Gastrocnemius medialis (tissue), 4 donors: ENCODE data around the gene AFDN. TPM values are rescaled to one million over a fixed set of nuclear protein-coding genes. Genes with fewer than 3 reads are reported as not detected.

ENCODE experiments used
- ATAC-seq, 2 donors: fragments of 150-250 bp; one replicate each; pipeline ENCODE4 v1.9.1; 2016
- DNase-seq, 2 donors: peaks; one replicate each; pipeline ENCODE4 v3.0.0-alpha.2; 2019
- H3K27ac ChIP-seq, 4 donors: fragments of 200-600 bp; sonication (generic); 1 replicate in 1 of 4; 2 replicates in 3 of 4; pipeline ENCODE4 v1.5.1; 2016 to 2018; ENCODE audit warnings: mild to moderate bottlenecking in 2 of 4, moderate library complexity in 1 of 4
- H3K27me3 ChIP-seq, 3 donors: fragments of 200-600 bp; sonication (generic) in 2 of 3; 1 replicate in 1 of 3; 2 replicates in 2 of 3; pipeline versions ENCODE4 v1.5.1 to v1.6.0; 2016 to 2019; ENCODE audit warnings: mild to moderate bottlenecking in 1 of 3, moderate library complexity in 1 of 3
- H3K36me3 ChIP-seq, 2 donors: fragments of 200-600 bp; sonication (generic) in 1 of 2; one replicate each; pipeline ENCODE4 v1.5.1; 2017 to 2018
- H3K4me1 ChIP-seq, 2 donors: fragments of 200-600 bp; sonication (generic) in 1 of 2; one replicate each; pipeline ENCODE4 v1.5.1; 2016 to 2017; ENCODE audit warnings: mild to moderate bottlenecking in 2 of 2
- H3K4me3 ChIP-seq, 4 donors: fragments of 200-600 bp; sonication (generic) in 3 of 4; 1 replicate in 1 of 4; 2 replicates in 3 of 4; pipeline ENCODE4 v1.5.1; 2016 to 2019; ENCODE audit warnings: mild to moderate bottlenecking in 2 of 4
- H3K9me3 ChIP-seq, 3 donors: fragments of 200-600 bp; sonication (generic) in 2 of 3; 1 replicate in 1 of 3; 2 replicates in 2 of 3; pipeline ENCODE4 v1.5.1; 2016 to 2019
- CTCF ChIP-seq, 5 experiments: fragments of 450-650 bp in 3 of 5; fragments of 200-600 bp in 2 of 5; sonication (generic) in 2 of 5; IDR thresholded peaks in 4 of 5; conservative IDR thresholded peaks in 1 of 5; 1 replicate in 4 of 5; 2 replicates in 1 of 5; pipeline ENCODE4 v1.5.1; 2016 to 2019; ENCODE audit warnings: antibody characterized with exemption in 5 of 5, mild to moderate bottlenecking in 3 of 5, moderate library complexity in 3 of 5
- POLR2A ChIP-seq, 2 donors: fragments of 450-650 bp; IDR thresholded peaks; one replicate each; pipeline ENCODE4 v1.6.1; 2017; ENCODE audit warnings: antibody characterized with exemption in 2 of 2, mild to moderate bottlenecking in 2 of 2, moderate library complexity in 2 of 2
- in situ Hi-C, 4 donors: fragments of 200-750 bp; cut with MboI; loops; one replicate each; pipeline versions ENCODE4 v1.15.0 to v1.8.0; 2017; ENCODE audit warnings: low sequenced_read_pairs in 4 of 4
- intact Hi-C: fragments of 100-400 bp; cut with DNase I; formaldehyde crosslinking; loops from one replicate; pipeline ENCODE4 v1.15.1; 2023; ENCODE audit warnings: low total_unique reads
- total RNA-seq, 4 donors: library from RNA; depleted of rRNA; stranded (reverse); fragments of >200 nt; gene quantifications; one replicate each; pipeline versions ENCODE4 v1.1.0 to v1.2.3, GENCODE V29; 2016

The AFDN gene
- total RNA-seq, 4 donors from 2014 or later, result 22.2 to 66.0 (median 30.0) TPM

- Histone ChIP-seq H3K9me3 (no peaks in the 10 kb centered on the region), H3K4me3 (no peak overlapping the region), H3K36me3 (no peaks in the 10 kb centered on the region), H3K27ac (no peak overlapping the region), H3K4me1 (no peaks in the 10 kb centered on the region), H3K27me3 (no peaks in the 10 kb centered on the region)
- DNase-seq, result no peak
- TF ChIP-seq CTCF (IDR thresholded peaks at IDR 0.05 in 4 of 5, conservative IDR thresholded peaks at IDR 0.05 in 1 of 5) (no peak), POLR2A (IDR thresholded peaks at IDR 0.05) (no peak)
- intact Hi-C loops, result no loop called here
- in situ Hi-C loops, result no loop called here
- ATAC-seq, result no peak
These were observed 15.1 kb upstream of the AFDN start for GRCh38 chr6:167811442-167812087.

GRCh38 chr6:167812088-167812487 is 14.6 kb upstream of the AFDN start:
- H3K27ac ChIP-seq, result no peak overlapping the region
- no peaks in the 10 kb centered on the region for H3K27me3 ChIP-seq
- H3K4me3 ChIP-seq, result no peak overlapping the region
- intact Hi-C loops, result no loop called here
- no peaks in the 10 kb centered on the region for H3K9me3 ChIP-seq
- in situ Hi-C loops, result no loop called here
- DNase-seq (no peak), ATAC-seq (no peak)
- TF ChIP-seq POLR2A (IDR thresholded peaks at IDR 0.05), result no peak
- TF ChIP-seq CTCF (IDR thresholded peaks at IDR 0.05 in 4 of 5, conservative IDR thresholded peaks at IDR 0.05 in 1 of 5), result no peak
- H3K36me3 ChIP-seq, result no peaks in the 10 kb centered on the region
- H3K4me1 ChIP-seq, result no peaks in the 10 kb centered on the region

GRCh38 chr6:167815296-167815980 is 11.3 kb upstream of the AFDN start:
- Histone ChIP-seq H3K4me1 (no peaks in the 10 kb centered on the region), H3K4me3 (no peak overlapping the region), H3K36me3 (no peaks in the 10 kb centered on the region), H3K9me3 (no peaks in the 10 kb centered on the region), H3K27ac (no peak overlapping the region), H3K27me3 (no peaks in the 10 kb centered on the region)
- no peak for DNase-seq
- ATAC-seq, result peak in 1 of 2 donors; percentile 55
- intact Hi-C loops (no loop called here), in situ Hi-C loops (no loop called here)
- TF ChIP-seq CTCF (IDR thresholded peaks at IDR 0.05 in 4 of 5, conservative IDR thresholded peaks at IDR 0.05 in 1 of 5) (no peak), POLR2A (IDR thresholded peaks at IDR 0.05) (no peak)

GRCh38 chr6:167817016-167817415 is 9.7 kb upstream of the AFDN start:
- ATAC-seq (no peak), DNase-seq (no peak)
- H3K36me3 ChIP-seq, result no peaks in the 10 kb centered on the region
- no peaks in the 10 kb centered on the region for H3K9me3 ChIP-seq
- H3K27ac ChIP-seq, result no peak overlapping the region
- no peaks in the 10 kb centered on the region for H3K4me1 ChIP-seq
- in situ Hi-C loops (no loop called here), intact Hi-C loops (no loop called here)
- H3K4me3 ChIP-seq, result no peak overlapping the region
- TF ChIP-seq CTCF (IDR thresholded peaks at IDR 0.05 in 4 of 5, conservative IDR thresholded peaks at IDR 0.05 in 1 of 5), result no peak
- TF ChIP-seq POLR2A (IDR thresholded peaks at IDR 0.05), result no peak
- H3K27me3 ChIP-seq, result no peaks in the 10 kb centered on the region
